Tibial nerve (tissue), 4 donors: ENCODE data around the gene BTBD9.

ENCODE experiments used
- CTCF ChIP-seq, 5 experiments: fragments of 200-600 bp in 3 of 5; fragments of 450-650 bp in 2 of 5; sonication (generic) in 3 of 5; IDR thresholded peaks; one replicate each; pipeline ENCODE4 v1.5.1; 2016 to 2019; ENCODE audit warnings: antibody characterized with exemption in 5 of 5, mild to moderate bottlenecking in 3 of 5, moderate library complexity in 2 of 5
- EP300 ChIP-seq, 2 donors: sonication (generic); formaldehyde crosslinking; IDR thresholded peaks; one replicate each; pipeline ENCODE4 v1.6.1; 2017; ENCODE audit warnings: antibody characterized with exemption in 2 of 2, mild to moderate bottlenecking in 1 of 2
- POLR2A ChIP-seq, 2 donors: fragments of 450-650 bp; IDR thresholded peaks; one replicate each; pipeline ENCODE4 v1.6.1; 2017; ENCODE audit warnings: antibody characterized with exemption in 2 of 2, mild to moderate bottlenecking in 2 of 2, moderate library complexity in 2 of 2

GRCh38 chr6:38279423-38279822, 360.3 kb downstream of the BTBD9 start:
- TF ChIP-seq CTCF (IDR thresholded peaks at IDR 0.05) = no peak
- TF ChIP-seq POLR2A (IDR thresholded peaks at IDR 0.05) = no peak
- no peak for TF ChIP-seq EP300 (IDR thresholded peaks at IDR 0.05)
